K562 (cell line): ENCODE results near the gene KLHL29. TPM values are rescaled to one million over a fixed set of nuclear protein-coding genes. Genes with fewer than 3 reads are reported as not detected.

Source experiments
- ASH1L ChIP-seq: fragments of 450-650 bp; IDR thresholded peaks from 2 replicates; pipeline ENCODE4 v1.6.1; 2018; ENCODE audit warnings: borderline replicate concordance, mild to moderate bottlenecking, low read depth; ENCODE audit not compliant: partially characterized antibody
- FOXK1 ChIP-seq: sonication (generic); formaldehyde crosslinking; IDR thresholded peaks from 2 replicates; pipeline ENCODE4 v1.8.0; 2022; ENCODE audit warnings: missing genetic modification reagents, mild to moderate bottlenecking, borderline replicate concordance
- FUS ChIP-seq: fragments of 200-400 bp; formaldehyde crosslinking; optimal IDR thresholded peaks from 2 replicates; pipeline ENCODE3; 2017; ENCODE audit warnings: low read depth, low read length
- MED1 ChIP-seq: sonication (generic); formaldehyde crosslinking; IDR thresholded peaks from 2 replicates; pipeline ENCODE4 v1.8.1; 2023; ENCODE audit warnings: missing genetic modification reagents, borderline replicate concordance
- RBM39 ChIP-seq: fragments of 200-400 bp; formaldehyde crosslinking; optimal IDR thresholded peaks from 2 replicates; pipeline ENCODE3; 2018; ENCODE audit warnings: low read depth, low read length
- SMARCA5 ChIP-seq: fragments of 450-650 bp; IDR thresholded peaks from 2 replicates; pipeline ENCODE4 v1.6.1; 2016
- XRCC3 ChIP-seq: fragments of 450-650 bp; IDR thresholded peaks from 2 replicates; pipeline ENCODE4 v1.6.1; 2017; ENCODE audit warnings: mild to moderate bottlenecking, moderate library complexity
- polyA plus RNA-seq, 8 experiments: library from polyadenylated mRNA; depleted of rRNA in 4 of 8; stranded (reverse) in 5 of 8; unstranded in 3 of 8; fragments of >200 nt; fragmentation: Nextera tagmentation in 2 of 8; fragmentation: Illumina TruSeq in 1 of 8; extraction: Ambion mirVana in 2 of 8; extraction: Trizol in 1 of 8; gene quantifications; 2 replicates each; pipeline versions ENCODE4 v1.2.1 to v1.2.3, GENCODE V29; 2011 to 2014; ENCODE audit warnings: inconsistent platforms in 1 of 8, missing spikeins in 1 of 8
- total RNA-seq, 7 experiments: library from RNA; depleted of rRNA in 6 of 7; stranded (reverse); fragments of >200 nt in 6 of 7; fragmentation: Illumina TruSeq in 2 of 7; extraction: Trizol in 2 of 7; gene quantifications; 2 replicates each; pipeline versions ENCODE4 v1.2.1 to v1.2.3, GENCODE V29; 2011 to 2021; ENCODE audit warnings: low replicate concordance in 1 of 7
- TF ChIP-seq, protein P1 (sequence below): IDR thresholded peaks from 2 replicates; pipeline ENCODE4 v1.6.1; 2011; ENCODE audit warnings: borderline replicate concordance, low read depth, mild to moderate bottlenecking, moderate library complexity, low read length; ENCODE audit not compliant: insufficient read depth, poor library complexity, severe bottlenecking

The KLHL29 gene
- total and polyA plus RNA-seq, 9 of the 15 experiments (the other 6 are each of a cell fraction or from before 2014, with no cell fraction given) = 0.03 to 0.31 (median 0.08) TPM; not detected in 1

DNA sequence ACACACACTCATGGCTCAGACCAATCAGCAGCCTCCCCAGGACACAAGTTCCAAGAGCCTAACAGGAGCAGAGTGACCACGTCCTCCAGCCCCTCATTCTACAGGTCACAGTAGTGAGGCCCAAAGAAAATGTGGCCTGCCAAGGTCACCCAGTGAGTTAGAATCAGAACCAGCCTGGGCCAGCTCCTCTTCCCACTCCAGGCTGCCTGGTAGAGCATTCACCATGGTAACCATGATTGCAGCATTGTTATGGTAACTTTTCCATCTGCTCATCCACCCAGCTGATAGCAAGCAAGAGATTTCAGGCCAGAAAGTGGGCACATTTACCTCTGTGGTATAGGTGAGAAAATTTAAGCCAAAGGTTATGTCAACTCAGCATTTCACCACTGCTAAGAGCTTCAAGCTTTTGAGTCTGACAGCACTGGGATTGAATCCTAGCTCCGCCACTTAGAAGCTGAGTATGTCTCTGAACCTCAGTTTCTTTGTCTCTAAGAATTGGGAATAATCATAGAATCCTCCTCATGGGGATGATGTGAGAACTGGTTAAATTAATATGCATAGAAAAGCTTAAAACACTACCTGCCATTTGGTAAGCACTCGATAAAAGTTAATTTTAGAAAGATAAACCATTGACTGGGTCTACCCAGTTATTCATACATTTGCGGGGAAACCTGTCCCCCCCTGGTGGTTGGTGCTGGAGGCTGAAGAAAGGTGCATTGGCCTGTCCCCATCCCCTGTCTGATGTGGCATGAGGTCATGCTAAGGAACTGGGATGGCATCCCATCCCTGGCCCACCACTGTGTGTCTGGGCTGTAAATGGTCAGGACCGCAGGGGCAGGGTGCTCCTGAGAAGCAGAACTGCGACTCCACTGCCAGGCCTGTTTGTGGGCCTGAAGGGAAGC lies 181.5 kb downstream of the KLHL29 start (continued):
- TF ChIP-seq MED1 (CRISPR knock-in tag) = no peak
- TF ChIP-seq, protein P1, sequence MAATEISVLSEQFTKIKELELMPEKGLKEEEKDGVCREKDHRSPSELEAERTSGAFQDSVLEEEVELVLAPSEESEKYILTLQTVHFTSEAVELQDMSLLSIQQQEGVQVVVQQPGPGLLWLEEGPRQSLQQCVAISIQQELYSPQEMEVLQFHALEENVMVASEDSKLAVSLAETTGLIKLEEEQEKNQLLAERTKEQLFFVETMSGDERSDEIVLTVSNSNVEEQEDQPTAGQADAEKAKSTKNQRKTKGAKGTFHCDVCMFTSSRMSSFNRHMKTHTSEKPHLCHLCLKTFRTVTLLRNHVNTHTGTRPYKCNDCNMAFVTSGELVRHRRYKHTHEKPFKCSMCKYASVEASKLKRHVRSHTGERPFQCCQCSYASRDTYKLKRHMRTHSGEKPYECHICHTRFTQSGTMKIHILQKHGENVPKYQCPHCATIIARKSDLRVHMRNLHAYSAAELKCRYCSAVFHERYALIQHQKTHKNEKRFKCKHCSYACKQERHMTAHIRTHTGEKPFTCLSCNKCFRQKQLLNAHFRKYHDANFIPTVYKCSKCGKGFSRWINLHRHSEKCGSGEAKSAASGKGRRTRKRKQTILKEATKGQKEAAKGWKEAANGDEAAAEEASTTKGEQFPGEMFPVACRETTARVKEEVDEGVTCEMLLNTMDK = peak; percentile 43
- TF ChIP-seq XRCC3 = no peak
- TF ChIP-seq ASH1L = no peak
- no peak for TF ChIP-seq FUS
- TF ChIP-seq RBM39 = no peak
- TF ChIP-seq FOXK1 = no peak
- TF ChIP-seq SMARCA5 = no peak
